GM11168 (cell line): ENCODE measurements around the gene DRG1.
"Not testable (repeated sequence)": the region's sequence is repeated elsewhere in the genome, so short reads cannot be mapped to it uniquely, and the experiment has no call there.

Experiments used
- in situ Hi-C: fragments of 300-500 bp; cut with MboI; formaldehyde crosslinking; loops from one replicate; pipeline ENCODE4 v1.12.0; 2022; ENCODE audit warnings: low sequenced_read_pairs; ENCODE audit not compliant: unreplicated experiment

DRG1 gene, protein sequence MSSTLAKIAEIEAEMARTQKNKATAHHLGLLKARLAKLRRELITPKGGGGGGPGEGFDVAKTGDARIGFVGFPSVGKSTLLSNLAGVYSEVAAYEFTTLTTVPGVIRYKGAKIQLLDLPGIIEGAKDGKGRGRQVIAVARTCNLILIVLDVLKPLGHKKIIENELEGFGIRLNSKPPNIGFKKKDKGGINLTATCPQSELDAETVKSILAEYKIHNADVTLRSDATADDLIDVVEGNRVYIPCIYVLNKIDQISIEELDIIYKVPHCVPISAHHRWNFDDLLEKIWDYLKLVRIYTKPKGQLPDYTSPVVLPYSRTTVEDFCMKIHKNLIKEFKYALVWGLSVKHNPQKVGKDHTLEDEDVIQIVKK

DNA sequence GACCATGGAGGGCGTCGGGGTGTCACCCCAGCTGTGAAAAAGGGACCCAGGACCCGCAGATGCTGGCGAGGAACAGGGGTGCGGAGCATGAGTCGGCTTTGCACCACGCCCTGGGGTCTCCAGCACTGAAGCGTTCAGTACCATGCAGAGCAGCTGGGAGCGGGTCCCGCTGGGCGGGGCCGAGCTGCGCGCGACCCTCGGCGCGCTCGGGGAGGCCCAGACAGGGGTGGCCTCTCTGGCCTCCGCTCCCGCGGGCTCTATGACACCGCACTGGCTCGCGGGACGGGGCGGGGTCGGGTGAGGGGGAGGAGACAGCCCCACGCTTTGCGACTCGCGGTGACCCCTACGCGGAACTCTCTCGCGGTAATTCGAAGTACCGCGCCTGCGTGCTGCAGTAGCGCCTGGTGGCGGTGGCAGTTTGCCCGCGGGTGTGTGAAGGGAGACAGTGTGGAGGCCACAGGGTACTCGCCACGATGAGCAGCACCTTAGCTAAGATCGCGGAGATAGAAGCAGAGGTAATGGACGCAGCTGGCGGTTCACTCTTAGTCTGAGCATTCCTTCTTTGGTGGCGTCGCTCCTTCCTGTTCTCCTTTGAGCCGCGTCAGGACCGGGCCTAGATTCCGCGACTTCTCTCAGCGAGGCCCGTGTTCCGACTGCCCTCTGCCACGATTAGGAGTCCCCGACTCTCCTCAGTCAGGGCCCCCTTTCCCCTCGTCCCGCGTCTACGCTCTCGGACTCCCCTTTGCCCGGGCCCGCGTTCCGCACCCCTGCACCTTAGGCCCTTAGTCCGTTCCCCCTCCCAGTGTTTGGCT is at the start of gene DRG1:
DRG1 (plus strand) TSS at position 394 of the 812 bp plus-strand sequence; CDS start at position 474, 80 bp downstream.
- in situ Hi-C loops = no loop called here

DNA sequence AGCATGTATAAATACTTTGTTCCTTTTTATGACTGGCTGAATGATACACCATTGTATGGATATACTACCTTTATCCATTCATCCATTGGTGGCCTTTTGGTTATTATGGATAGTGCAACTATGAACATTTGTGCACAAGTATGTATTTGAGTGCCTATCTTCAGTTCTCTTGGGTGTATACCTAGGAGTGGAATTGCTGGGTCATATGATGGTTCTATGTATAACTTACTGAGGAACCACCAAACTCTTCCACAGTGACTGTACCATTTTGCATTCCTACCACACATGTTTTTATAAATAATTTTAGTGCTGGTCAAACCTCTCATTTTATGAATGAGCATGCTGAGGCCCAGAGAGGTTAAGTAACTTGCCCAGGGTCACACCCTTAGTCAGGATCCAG is 49.4 kb upstream of the DRG1 start:
- in situ Hi-C loops = no loop called here

DNA sequence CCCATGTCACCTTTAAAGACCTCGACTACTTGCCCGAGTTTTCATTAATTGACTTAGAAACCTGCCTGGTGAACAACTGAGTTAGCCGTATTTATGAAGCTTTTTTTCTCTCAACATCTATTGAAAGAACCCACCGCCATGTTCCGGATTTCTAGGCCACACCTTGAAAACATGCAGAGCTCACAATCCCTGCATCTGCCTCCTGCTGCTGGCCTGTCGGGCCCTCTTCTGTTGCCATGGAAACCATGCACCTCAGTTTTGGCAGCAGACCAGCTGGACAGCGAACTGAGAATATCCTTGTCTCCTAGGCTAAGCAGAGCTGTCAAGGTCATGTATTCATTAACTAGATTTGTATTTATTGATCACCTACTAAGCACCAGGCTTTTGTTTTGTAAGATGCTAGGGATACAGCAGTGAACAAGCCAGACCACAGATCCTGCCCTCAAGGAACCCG is 49.0 kb upstream of the DRG1 start:
- in situ Hi-C loops = no loop called here

DNA sequence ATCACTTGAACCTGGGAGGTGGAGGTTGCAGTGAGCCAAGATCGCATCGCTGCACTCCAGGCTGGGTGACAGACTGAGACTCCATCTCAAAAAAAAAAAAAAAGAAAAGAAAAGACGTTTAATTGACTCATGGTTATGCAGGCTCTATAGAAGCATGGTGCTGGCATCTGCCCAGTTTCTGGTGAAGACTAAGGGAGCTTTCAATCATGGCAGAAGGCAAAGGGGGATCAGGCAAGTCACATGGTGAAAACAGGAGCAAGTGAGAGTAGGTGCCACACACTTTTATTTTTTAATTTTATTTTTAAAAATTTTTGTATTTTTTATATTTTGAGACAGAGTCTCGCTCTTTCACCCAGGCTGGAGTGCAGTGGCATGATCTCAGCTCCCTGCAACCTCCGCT is 44.9 kb upstream of the DRG1 start:
- in situ Hi-C loops = no loop called here

DNA sequence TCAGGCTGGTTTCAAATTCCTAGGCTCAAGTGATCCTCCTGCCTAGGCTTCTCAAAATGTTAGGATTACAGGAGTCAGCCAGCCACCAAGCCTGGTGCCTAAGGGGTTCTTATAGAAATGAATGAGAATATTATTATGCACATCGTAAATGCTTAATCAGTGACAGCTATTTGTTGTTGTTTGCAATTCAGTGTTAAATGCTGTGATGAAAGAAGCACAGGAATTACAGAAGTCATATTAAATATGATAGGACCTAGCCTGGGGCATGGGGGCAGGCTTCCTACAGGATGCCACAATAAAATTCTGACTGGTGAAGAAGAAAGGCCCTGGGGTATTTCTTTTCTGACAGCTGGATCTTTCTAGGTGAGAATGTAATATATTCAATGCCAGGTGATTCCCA is 39.4 kb upstream of the DRG1 start:
- in situ Hi-C loops = no loop called here

DNA sequence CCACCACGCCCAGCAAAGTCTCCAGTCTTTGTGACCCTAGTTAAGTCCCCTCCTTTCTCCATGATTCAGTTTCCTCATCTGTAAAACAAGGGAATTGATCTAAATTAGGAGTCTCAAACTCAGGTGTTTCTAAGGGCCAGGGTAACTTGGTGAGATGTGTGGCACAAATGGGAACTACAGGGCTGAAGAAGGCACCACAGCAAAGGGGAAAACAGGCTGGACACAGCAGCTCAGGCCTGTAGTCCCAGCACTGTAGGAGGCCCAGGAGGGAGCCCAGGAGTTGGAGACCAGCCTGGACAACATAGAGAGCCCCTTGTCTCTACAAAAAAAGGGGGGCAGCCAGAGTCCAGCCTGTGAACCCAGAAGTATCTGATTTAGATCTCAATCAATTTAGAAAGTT is 37.7 kb upstream of the DRG1 start:
- in situ Hi-C loops = no loop called here

DNA sequence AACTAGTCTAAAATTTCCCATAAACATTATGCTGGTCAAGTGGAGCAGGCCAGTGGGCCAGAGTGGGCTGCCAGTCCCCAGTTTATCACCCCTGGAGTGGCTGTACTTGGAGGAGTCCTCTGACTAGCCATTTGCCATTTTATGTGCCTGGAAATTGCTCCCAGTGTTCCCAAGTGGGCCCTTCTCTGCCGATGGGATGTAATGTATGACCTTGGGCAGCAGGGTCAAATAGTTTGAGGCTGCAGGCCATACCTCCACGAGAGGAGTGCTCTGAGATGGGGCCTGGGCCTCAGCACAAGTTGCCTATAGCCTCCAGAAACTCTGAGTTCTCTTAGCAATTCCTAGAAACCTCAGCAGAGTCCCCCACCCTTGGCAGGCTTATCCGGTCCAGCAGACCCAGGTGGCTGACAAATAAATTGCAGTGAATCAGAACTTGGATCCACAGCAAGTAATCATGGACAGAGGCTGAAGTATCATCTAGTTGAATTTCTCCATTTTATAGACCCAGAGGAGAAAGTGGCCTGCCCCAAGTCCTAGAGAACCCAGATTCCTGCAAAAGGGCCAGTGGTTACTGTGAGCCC is 35.4 kb upstream of the DRG1 start:
- in situ Hi-C loops = no loop called here

DNA sequence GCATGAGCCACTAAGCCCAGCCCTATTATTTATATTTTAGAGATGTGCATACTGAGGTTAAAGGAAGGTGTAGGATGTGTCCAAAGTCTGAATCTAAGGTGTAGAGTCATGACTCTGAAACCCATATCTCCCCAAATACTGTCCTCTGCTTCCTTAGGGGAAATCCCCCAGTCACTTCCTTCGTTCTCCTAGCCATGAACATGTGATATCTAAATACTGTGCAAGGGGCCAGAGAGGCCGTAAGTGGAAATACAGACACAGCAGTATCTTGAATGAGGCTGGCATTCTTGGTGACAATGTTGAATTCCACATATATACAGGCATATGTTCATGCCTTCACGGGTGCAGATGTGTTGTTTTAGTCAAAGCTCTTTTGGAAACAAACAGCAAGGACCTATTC is 32.0 kb upstream of the DRG1 start:
- in situ Hi-C loops = no loop called here

DNA sequence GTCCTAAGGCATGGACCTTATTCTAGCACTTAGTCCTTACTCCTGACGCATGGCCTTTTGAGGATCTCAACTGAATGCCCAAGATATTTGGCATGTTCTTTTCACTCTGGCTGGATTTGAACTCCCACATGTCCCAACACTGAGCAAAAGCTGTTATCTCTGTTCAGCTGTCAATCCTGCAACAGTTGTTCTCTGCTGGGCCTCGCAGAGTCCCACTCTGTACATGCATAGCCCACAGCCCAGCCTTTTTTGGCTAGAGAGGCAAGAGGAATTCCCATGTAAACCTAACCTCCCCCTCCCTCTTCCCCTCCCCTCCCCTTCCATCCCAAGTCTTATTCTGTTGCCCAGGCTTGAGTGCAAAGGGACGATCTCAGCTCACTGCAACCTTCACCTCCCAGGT is 21.8 kb upstream of the DRG1 start:
- in situ Hi-C loops = no loop called here

DNA sequence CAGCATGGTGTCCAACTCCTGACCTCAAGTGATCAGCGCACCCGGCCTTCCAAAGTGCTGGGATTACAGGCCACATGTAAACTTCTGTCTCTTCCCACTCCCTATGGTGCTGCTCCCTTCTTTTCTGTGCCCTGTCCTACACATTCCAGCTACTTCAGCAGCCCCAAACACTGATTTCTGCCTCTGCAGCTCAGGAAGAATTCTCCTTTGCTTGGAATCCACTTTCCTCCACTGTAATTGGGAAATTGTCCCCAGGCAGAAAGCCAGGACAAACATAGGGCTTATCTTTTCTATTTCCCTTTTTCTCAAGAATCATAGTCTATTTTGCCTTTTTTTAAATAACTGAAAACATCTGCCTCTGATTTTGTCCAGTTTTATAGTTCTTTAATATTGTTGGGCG is 21.3 kb upstream of the DRG1 start:
- in situ Hi-C loops = no loop called here

DNA sequence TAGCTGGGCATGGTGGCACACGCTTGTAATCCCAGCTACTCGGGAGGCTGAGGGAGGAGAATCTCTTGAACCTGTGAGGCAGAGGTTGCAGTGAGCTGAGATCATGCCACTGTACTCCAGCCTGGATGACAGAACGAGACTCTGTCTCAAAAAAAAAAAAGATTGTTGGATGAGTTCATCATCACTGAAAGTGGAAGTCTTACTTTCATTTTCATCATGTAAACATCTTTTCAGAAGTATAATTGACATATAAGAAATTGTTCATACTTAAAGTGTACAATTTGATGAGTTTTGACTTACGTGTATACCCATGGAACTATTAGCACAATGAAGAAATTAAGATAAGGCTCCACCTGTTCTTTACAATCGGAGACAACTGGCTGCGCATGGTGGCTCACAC is 20.8 kb upstream of the DRG1 start:
- in situ Hi-C loops = not testable (repeated sequence)

DNA sequence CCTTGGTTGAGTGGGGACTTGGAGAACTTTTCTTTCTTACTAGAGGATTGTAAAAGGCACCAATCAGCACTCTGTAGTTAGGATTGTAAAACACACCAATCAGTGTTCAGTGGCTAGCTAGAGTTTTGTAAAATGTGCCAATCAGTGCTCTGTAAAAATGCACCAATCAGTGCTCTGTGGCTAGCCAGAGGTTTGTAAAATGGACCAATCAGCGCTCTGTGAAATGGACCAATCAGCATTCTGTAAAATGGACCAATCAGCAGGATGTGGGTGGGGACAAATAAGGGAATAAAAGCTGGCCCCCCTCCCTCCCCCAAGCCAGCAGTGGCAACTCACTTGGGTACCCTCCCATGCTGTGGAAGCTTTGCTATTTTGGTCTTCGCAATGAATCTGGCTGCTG is 5.5 kb upstream of the DRG1 start:
- in situ Hi-C loops = no loop called here

DNA sequence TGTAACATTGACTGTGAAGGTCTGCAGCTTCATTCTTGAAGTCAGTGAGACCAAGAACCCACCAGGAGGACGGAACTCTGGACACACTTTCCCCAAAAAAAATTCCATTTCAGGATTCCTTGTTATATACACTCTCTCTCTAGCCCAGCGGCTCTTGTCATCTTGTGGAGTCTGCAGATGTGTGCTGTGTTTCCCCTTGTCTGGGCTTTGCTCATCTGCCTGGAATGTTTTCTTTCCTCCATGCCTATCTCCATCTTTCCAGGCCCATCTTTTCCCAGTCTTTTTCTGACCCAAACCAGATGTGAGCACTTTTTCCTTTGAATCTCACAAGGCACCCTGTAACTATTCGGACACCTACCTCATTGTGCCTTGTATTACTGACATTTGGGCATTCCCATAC is 5.1 kb upstream of the DRG1 start:
- in situ Hi-C loops = no loop called here

DNA sequence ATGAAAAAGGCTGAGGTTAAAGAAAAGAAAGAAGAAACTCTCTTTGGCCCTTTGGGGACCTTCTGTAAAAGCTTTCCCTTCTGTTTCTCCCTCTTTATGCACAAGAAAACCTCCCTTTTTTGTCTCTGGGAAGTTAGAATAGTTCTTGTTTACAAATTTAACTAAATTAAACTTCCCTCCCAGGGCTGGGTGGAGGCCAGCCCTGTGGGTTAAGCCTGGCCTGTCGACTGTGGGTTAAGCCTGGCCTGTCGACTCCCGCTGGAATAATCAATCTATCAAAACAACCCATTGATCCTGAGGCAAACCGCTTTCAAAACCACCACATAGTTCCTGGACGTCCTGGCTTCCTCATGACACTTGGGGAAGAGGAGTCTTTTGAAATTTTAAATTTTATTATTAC is 1.2 kb upstream of the DRG1 start:
- in situ Hi-C loops = no loop called here

DNA sequence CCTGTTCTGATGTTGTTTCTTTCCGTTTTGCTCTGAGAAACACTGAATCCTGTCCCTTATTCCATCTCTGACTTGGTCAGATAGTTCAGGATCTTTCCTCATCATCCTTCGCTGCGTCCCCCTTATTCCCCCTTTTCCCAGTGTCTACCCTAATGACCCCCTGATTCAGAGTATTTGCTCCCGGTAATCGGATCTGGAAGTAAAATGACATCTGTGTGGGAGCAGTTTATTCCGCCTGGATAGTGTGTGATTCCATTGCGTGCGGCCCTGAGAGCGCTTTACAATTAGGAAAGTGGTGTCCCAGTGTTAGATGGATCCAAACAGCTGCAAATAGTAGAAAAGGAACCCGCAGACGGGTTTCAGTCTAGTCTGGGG is 606 bp downstream of the DRG1 start:
- in situ Hi-C loops = no loop called here

DNA sequence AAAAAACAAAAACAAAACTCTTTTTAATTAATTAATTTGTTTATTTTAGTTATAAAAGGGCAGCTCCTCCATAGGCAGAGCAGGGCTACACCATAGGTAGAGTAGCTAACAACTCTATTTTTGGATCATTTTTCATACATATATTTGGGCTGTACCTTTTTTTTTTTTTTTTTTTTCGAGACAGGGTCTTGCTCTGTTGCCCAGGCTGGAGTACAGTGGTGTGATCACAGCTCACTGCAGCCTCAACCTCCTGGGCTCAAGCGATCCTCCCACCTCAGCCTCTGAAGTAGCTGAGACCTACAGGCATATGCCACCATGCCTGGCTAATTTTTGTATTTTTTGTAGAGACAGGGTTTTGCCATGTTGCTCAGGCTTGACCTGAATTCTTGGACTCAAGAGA is 2.9 kb downstream of the DRG1 start:
- in situ Hi-C loops = not testable (repeated sequence)

DNA sequence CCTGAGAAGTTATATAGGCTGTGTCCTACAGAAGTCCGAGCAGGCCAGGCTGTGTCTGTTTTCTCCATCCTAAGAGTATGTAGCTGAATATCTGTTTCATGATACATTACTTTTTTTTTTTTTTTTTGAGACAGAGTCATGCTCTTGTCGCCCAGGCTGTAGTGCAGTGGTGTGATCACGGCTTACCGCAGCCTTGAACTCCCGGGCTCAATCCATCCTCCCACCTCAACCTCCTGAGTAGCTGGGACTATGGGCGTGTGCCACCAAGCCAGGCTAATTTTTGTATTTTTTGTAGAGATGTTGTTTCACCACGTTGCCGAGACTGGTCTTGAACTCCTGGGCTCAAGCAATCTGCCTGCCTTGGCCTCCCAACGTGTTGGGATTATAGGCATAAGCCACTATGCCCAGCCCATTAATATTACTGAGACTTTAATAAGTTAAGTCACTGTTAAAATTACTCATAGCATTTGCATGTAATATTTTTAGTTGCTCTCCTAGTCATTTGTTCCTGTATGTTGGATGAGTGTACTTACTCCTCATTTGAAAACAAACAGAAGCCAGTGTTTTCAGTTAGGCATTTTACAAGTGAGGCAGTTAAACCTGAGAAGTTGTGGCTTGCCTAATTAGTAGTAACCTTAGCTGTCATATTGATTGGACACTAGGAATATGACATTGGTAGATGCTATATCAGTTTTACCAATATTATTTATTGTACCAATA is 26.1 kb downstream of the DRG1 start:
- in situ Hi-C loops = no loop called here

DNA sequence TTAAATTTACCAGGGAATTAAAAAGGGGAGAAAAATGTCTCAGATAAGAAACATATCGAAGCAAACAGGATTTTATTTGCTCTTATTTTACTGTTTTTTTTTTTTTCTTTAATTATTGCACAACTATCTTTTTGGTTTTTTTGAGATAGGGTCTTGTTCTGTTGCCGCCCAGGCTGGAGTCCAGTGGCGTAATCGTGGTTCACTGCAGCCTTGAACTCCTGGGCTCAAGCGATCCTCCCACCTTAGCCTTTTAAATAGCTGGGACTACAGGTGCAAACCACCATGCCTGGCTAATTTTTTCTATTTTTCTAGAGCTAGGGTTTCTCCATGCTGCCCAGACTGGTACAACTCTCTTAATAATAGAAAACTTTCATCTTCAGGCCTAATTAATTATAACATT is 32.5 kb downstream of the DRG1 start:
- in situ Hi-C loops = no loop called here

DNA sequence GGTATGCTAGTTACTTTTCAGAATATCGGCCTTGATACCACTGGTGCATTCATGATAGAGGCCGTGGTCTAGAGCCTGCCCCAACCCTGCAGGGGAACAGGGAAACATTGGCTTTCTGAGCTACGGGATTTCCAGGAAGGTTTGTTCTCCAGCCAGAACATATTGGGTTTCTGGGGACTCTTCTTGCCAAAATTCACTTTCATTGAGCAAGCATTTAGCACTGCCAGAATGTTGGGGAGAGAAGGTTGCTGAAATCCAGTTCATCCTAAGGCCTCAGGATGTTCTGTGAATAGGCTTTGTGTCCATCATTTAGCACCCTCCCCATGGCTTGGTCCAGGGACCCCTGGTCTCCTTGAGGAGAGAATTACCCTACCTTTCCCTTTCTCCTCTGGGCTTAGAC is 36.7 kb downstream of the DRG1 start:
- in situ Hi-C loops = no loop called here

DNA sequence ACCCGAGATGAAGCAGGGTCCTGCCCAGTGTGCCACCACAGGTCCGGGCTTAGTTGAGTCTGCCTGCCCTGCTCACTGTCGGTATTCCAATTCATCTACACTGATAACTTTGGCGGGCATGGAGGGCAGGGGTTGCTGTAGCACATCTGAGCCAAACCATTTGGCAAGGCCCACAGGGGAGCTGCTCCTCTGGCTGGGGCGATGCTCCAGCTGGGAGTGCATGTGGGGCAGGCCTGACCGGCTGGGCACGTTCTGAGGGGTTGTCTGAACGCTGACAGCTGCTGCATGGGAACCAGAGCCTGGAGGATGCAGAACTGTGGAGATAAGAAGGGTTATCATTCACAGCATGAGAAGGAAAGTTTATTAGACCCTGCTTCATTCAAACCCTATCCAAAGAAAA is 40.4 kb downstream of the DRG1 start:
- in situ Hi-C loops = no loop called here

DNA sequence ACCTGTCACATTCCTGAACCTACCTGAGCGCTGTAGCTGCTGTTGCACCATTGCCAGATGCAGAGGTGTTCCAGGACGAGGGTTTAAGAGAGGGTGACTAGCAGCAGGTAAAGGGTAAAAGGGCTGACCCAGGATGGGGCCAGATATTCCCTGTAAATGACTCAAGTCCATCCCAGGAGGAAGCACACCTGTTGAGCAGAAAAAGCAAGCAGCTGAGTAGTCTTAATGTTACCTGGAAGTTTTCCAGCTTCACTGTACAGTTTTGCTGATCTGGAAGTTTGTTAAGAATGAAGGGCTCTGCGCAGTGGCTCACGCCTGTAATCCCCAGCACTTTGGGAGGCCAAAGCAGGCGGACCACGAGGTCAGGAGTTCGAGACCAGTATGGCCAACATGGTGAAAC is 41.3 kb downstream of the DRG1 start:
- in situ Hi-C loops = no loop called here
